Right atrium auricular region (tissue), 2 donors: ENCODE data around the gene RTTN. TPM values are rescaled to one million over a fixed set of nuclear protein-coding genes. Genes with fewer than 3 reads are reported as not detected.

ENCODE experiments used
- DNase-seq: peaks from one replicate; pipeline ENCODE4 v3.0.0-alpha.2; 2019; ENCODE audit warnings: low spot score
- H3K27ac ChIP-seq, 2 donors: fragments of 200-600 bp; sonication (generic); 1 replicate in 1 of 2; 2 replicates in 1 of 2; pipeline ENCODE4 v1.5.1; 2016 to 2019
- H3K27me3 ChIP-seq, 2 donors: fragments of 200-600 bp; sonication (generic); one replicate each; pipeline versions ENCODE4 v1.5.1 to v1.6.0; 2017 to 2019
- H3K36me3 ChIP-seq: fragments of 200-600 bp; sonication (generic); one replicate; pipeline ENCODE4 v1.5.1; 2016
- H3K4me1 ChIP-seq, 2 donors: fragments of 200-600 bp; sonication (generic); one replicate each; pipeline versions ENCODE4 v1.5.1 to v1.6.0; 2017 to 2019
- H3K4me3 ChIP-seq, 2 donors: fragments of 200-600 bp; sonication (generic); 1 replicate in 1 of 2; 2 replicates in 1 of 2; pipeline ENCODE4 v1.5.1; 2017 to 2019; ENCODE audit warnings: mild to moderate bottlenecking in 1 of 2, moderate library complexity in 1 of 2
- H3K9me3 ChIP-seq, 2 donors: fragments of 200-600 bp; sonication (generic); one replicate each; pipeline ENCODE4 v1.5.1; 2019
- total RNA-seq, 2 donors: library from RNA; depleted of rRNA; stranded (reverse); fragments of >200 nt; gene quantifications; one replicate each; pipeline ENCODE4 v1.1.0, GENCODE V29; 2016
- TF ChIP-seq, protein P1 (sequence below), 2 donors: fragments of 200-600 bp; sonication (generic); IDR thresholded peaks; one replicate each; pipeline ENCODE4 v1.5.1; 2019; ENCODE audit warnings: antibody characterized with exemption in 2 of 2

RTTN gene
- total RNA-seq, 2 donors from 2014 or later = 6.3 to 8.0 TPM

DNA sequence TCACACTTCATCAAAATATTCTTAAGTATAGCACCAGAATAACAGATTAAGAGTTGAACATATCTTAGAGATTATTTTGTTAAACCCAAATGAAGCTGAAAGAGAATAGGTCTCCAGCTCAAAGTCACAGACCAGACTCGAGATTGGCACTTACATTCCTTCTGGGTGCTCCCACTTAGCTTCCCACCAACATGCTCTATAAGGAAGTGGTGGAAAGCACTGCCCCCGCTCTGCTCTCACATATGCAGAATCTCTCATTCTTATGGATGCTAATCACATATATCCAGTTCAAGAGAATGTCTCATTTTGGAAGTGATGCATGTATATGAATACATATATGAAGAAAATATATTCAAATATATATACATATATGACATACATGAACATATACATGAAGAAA, 186.4 kb downstream of the RTTN start:
- TF ChIP-seq, protein P1, sequence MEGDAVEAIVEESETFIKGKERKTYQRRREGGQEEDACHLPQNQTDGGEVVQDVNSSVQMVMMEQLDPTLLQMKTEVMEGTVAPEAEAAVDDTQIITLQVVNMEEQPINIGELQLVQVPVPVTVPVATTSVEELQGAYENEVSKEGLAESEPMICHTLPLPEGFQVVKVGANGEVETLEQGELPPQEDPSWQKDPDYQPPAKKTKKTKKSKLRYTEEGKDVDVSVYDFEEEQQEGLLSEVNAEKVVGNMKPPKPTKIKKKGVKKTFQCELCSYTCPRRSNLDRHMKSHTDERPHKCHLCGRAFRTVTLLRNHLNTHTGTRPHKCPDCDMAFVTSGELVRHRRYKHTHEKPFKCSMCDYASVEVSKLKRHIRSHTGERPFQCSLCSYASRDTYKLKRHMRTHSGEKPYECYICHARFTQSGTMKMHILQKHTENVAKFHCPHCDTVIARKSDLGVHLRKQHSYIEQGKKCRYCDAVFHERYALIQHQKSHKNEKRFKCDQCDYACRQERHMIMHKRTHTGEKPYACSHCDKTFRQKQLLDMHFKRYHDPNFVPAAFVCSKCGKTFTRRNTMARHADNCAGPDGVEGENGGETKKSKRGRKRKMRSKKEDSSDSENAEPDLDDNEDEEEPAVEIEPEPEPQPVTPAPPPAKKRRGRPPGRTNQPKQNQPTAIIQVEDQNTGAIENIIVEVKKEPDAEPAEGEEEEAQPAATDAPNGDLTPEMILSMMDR (IDR thresholded peaks at IDR 0.05) = no peak
- H3K27ac ChIP-seq = no peak overlapping the region
- DNase-seq = no peak
- H3K27me3 ChIP-seq = no peaks in the 10 kb centered on the region
- H3K4me1 ChIP-seq = peaks cover 0 to 12% of the 10 kb centered on the region in 2 donors
- H3K9me3 ChIP-seq = no peaks in the 10 kb centered on the region
- H3K4me3 ChIP-seq = no peak overlapping the region
- peaks cover 14% of the 10 kb centered on the region for H3K36me3 ChIP-seq

DNA sequence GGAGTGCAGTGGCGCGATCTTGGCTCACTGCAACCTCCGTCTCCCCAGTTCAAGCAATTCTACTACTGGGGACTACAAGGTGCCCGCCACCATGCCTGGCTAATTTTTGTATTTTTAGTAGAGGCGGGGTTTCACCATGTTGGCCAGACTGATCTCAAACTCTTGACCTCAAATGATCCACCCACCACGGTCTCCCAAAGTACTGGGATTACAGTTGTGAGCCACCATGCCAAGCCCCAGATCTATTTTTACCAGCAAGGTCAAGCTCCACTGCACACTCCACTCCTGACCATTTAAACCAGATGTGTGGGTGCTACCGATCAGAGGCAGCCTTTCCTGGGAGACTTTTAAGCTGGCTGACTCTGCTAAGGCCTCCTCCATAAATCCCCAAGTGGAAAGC, 190.4 kb downstream of the RTTN start:
- Histone ChIP-seq H3K27me3 (no peaks in the 10 kb centered on the region), H3K4me1 (peaks cover 0 to 12% of the 10 kb centered on the region in 2 donors), H3K4me3 (no peak overlapping the region), H3K27ac (peak overlapping the region; percentile 34 to 69), H3K9me3 (peaks cover 0 to 11% of the 10 kb centered on the region in 2 donors), H3K36me3 (peaks cover 8% of the 10 kb centered on the region)
- TF ChIP-seq, protein P1 (IDR thresholded peaks at IDR 0.05) = no peak
- no peak for DNase-seq

DNA sequence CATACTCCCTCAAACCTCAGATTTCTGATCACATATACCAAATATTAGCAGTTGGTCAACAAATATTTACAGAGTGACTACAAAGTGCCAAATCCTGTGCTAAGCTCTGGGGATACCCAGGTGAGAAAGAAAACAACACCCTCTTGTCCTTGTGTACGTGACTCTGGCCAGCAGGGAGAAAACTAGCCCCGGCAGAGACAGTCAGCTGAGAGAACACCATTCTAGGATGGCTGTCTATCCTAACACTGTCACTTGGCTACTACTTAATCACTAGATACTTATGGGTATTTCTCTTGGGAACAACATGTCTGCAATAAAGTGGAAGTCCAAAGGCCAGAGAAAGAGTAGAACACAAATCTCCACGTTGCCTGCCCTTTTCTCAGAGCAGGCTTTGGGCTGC, 199.9 kb downstream of the RTTN start:
- DNase-seq = no peak
- Histone ChIP-seq H3K36me3 (no peaks in the 10 kb centered on the region), H3K27ac (peak overlapping the region; percentile 70 to 77), H3K27me3 (no peaks in the 10 kb centered on the region), H3K4me3 (peak overlapping the region in 1 of 2 donors; percentile 9), H3K4me1 (peaks cover 0 to 28% of the 10 kb centered on the region in 2 donors), H3K9me3 (peaks cover 0 to 6% of the 10 kb centered on the region in 2 donors)
- TF ChIP-seq, protein P1 (IDR thresholded peaks at IDR 0.05) = no peak

DNA sequence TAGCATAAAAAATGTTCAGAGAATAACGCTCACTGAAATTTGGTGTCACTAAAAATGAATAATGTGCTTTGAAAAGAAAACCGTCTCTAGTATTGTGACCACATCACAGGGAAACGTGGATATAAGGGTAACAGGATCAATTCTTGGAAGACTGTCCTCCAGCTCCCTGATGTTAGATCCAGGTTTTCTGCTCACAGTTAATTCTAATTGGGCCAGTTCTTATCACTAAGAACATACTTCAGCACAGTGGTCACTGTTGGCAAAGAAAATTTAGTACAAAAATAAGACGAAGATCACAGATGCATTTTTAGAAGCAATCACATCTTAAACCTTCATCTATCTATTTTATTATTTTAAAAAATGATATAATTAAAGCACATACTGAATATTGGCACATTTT, 200.8 kb downstream of the RTTN start:
- peaks cover 0 to 28% of the 10 kb centered on the region in 2 donors for H3K4me1 ChIP-seq
- H3K36me3 ChIP-seq = no peaks in the 10 kb centered on the region
- no peak for DNase-seq
- H3K9me3 ChIP-seq = no peaks in the 10 kb centered on the region
- no peak overlapping the region for H3K4me3 ChIP-seq
- TF ChIP-seq, protein P1 (IDR thresholded peaks at IDR 0.05) = no peak
- H3K27ac ChIP-seq = peak overlapping the region; percentile 70 to 77
- no peaks in the 10 kb centered on the region for H3K27me3 ChIP-seq

DNA sequence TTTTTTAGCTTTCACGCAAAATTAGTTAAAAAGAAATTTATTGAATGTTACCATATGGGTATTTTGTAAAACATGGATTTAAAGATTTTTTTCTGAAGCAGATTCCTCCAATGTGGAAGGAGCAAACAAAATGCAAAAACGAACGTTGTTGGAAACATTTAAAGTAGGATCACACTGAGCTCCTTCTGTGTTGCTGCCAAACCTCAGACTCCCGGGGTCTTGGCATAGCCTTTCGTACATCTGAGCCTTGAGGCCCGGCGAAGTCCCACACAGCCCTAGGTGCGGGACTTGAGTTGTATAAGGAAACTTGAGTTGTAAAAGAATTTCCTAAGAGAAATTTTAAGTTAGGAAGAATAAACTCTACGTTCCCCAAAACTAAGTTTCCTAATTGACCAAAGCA, 205.8 kb downstream of the RTTN start:
- Histone ChIP-seq H3K4me1 (peaks cover 0 to 30% of the 10 kb centered on the region in 2 donors), H3K36me3 (no peaks in the 10 kb centered on the region), H3K9me3 (no peaks in the 10 kb centered on the region), H3K27ac (peak overlapping the region in 1 of 2 donors; percentile 73), H3K27me3 (no peaks in the 10 kb centered on the region), H3K4me3 (no peak overlapping the region)
- no peak for DNase-seq
- TF ChIP-seq, protein P1 (IDR thresholded peaks at IDR 0.05) = no peak

DNA sequence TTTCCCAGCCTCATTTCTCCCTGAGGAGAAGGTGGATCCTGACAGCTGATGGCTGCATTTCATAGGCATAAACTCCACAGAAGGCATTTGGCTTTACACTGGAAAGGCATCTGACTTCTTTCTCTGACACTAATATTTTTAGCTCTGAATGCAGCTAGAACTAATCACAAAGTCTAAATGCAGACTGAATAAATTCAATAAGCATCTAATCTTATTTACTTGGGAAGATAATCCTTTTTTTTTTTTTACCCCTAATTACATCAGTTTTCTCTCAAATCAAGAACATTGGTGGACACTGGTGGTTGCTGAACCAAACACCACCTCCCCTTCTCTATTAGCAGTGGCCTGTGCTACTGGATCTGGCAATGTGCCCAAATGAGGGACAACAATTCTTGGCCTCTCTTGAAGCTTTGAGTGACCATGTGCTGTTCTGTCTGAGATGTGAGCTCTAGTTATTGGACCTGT, 206.9 kb downstream of the RTTN start:
- no peaks in the 10 kb centered on the region for H3K9me3 ChIP-seq
- no peaks in the 10 kb centered on the region for H3K36me3 ChIP-seq
- H3K4me1 ChIP-seq = peaks cover 0 to 20% of the 10 kb centered on the region in 2 donors
- TF ChIP-seq, protein P1 (IDR thresholded peaks at IDR 0.05) = no peak
- H3K27ac ChIP-seq = peak overlapping the region; percentile 62 to 73
- no peaks in the 10 kb centered on the region for H3K27me3 ChIP-seq
- no peak overlapping the region for H3K4me3 ChIP-seq
- no peak for DNase-seq
